GM18517 (cell line): ENCODE measurements around the gene HMGN4.
A peak's percentile ranks its signal among the peaks of the same experiment; 100 is the strongest.

Experiments used
- ATAC-seq: cut with Tn5 transposase; IDR thresholded peaks from one replicate; pipeline ENCODE4 v1.9.1; 2021; ENCODE audit warnings: mild to moderate bottlenecking, moderate library complexity; ENCODE audit not compliant: unreplicated experiment

Gene HMGN4

GRCh38 chr6:26576929-26577719, 39.0 kb downstream of the HMGN4 start:
- no peak for ATAC-seq

DNA sequence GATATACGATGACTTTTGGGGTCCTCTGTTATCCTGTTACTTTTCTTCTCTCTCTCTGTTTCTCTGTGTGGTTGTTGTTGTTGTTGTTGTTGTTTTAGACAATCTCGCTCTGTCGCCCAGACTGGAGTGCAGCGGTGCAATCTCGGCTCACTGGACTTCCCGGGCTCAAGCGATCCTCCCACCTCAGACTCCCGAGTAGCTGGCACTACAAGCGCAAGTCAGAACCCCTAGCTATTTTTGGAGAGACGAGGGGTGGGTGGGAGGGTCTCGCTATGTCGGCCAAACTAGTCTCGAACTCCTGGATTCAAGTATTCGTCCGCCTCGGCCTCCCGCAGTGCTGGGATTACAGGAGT, 39.5 kb downstream of the HMGN4 start:
- ATAC-seq, result no peak

DNA sequence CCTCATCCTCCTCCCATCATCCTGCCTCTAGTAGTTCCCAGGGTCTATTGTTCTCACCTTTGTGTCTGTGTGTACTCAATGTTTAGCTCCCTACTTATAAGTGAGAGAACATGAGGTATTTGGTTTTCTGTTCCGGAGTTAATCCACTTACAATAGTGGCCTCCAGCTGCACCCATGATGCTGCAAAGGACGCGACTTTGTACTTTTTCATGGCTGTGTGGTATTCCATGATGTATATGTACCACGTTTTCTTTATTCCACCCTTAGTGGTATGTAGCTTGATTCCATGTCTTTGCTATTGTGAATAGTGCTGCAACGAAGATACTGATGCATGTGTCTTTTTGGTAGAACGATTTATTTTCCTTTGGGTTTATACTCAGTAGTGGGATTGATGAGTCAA, 40.1 kb downstream of the HMGN4 start:
- no peak for ATAC-seq

DNA sequence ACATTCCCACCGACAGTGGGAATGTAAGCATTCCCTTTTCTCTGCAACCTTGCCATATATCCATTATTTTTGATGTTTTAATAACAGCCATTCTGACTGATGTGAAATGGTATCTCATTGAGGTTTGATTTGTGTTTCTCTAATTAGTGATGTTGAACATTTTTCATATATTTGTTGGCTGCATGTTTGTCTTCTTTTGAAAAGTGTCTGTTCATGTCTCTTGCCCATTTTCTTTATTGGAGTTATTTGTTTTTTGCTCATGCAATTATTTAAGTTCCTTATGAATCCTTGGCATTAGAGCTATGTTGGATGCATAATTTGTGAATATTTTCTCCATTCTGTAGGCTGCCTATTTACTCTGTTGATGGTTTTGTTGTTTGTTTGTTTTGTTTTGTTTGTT, 40.6 kb downstream of the HMGN4 start:
- ATAC-seq, result no peak

- ATAC-seq, result no peak
These were observed 43.2 kb downstream of the HMGN4 start for GRCh38 chr6:26581164-26581915.

DNA sequence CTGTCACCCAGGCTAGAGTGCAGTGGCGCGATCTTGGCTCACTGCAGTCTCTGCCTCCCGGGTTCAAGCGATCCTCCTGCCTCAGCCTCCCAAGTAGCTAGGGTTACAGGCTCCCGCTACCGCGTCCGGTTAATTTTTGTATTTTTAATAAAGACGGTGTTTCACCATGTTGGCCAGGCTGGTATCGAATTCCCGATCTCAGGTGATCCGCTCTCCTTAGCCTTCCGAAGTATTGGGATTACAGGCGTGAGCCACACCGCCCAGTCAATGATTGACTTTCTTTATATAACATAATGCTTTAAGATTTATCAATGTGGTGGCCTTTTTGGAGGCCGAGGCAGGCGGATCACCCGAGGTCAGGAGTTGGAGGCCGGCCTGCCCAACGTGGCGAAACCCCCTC, 50.8 kb downstream of the HMGN4 start:
- no peak for ATAC-seq

DNA sequence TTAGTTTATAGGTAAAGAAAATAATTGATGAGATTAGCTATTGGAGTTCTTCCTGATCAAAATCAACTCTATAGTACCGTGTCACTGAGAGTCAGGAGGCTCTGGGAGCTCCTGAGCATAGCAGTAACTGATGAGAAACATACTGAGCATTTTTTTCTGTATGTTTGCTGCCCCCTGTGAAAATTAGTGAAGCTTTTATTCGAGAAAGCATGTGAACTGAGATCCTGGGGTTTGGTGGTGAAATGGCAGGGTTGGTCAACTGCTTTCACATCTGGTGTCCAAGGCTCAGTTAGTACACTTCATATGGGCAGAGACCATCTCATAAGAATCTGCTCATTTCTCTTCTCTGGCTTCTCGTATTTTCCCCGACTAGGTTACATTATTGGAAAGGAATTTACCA, 54.5 kb downstream of the HMGN4 start:
- no peak for ATAC-seq

DNA sequence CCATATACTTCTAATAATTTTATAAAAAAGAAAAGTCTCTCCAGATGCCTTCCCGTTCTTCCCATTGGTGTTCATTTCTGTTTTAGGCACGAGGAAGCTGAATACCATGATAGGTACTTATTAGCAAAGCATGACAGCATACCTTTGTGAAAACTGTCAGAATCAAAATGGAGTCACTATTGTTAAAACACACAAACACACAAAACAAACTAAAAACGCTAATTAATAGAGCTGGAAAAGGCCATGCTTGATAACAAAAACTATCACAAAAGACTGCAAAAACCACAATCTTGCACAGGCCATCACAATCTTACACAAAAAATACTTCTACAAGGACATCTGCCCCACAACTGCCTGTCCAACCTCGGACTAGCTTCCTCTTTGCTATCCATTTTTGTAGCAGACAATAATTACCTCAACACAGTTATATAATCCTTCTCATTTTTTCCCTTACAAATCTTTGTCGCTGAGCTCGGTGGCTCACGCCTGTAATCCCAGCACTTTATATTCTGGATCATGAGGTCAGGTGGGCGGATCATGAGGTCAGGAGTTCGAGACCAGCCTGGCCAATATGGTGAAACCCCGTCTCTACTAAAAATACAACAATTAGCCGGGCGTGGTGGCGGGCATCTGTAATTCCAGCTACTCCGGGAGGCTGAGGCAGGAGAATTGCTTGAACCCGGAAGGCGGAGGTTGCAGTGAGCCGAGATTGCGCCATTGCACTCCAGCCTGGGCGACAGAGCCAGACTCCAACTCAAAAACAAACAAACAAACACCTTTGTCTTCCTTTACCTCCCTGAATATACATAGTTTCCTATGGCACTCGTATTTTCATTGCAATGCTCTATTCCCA, 55.3 kb downstream of the HMGN4 start:
- no peak for ATAC-seq

DNA sequence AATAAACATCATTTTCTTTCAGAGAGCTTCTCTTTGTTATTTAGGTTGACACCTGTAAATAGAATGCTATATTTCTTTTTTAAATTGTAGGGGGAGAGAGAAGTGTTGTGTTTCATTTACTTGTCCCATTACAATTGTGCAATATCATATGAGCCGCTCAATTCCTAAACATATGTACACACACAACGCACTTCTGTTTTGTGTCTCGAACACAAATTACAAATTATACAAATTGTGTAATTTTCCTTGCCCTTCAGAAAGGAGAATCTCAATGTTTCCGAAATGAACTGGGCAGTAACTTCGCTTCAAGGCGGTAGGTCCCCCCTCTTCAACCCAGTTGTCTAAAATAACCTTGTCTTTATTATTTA, 55.9 kb downstream of the HMGN4 start:
- no peak for ATAC-seq

DNA sequence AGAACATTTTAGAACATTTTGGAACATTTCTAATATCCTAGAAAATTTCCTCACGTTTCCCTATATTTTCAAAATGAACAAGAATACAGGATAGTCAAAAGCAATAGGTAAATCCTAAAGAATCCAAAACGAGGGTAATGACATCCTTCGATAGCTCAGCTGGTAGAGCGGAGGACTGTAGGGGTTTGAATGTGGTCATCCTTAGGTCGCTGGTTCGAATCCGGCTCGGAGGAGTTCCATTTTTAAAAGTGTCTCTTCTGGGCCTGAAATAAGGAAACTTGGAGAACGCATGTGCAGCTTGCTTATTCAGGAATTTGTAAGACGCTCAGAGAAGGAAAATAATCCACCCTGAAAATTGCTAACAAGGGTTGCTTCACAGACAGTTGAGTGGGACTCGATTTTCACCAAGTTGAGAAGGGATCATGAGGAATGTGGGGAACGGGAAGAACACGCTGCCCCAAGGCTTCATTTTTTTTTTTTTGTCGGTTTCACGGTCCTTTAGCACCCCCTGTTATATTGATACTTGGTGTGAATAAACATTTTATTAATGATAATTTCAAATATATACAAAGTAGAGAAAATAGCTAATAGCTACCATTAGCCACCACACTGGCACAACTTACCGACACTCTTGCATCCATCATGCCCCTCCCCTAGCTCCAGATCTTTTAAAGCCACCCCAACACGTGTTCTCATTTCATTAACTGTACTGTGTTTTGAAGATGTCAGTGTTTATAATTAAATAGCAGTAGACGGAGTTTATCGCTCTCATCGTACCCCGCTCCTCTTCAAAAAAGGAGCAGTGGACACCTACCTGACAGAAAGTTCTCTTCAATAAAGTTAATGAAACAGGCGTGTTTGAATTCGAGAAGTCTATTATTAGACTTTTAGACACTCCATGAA, 56.8 kb downstream of the HMGN4 start:
- no peak for ATAC-seq

GRCh38 chr6:26595669-26596269, 57.6 kb downstream of the HMGN4 start:
- peak; percentile 47 for ATAC-seq
